GM21723 (cell line): Measurements from ENCODE around the gene PLEKHA1.

Experiments
- ATAC-seq: cut with Tn5 transposase; IDR thresholded peaks from one replicate; pipeline ENCODE4 v1.9.1; 2021; ENCODE audit warnings: mild to moderate bottlenecking, moderate library complexity; ENCODE audit not compliant: unreplicated experiment

PLEKHA1 gene

DNA sequence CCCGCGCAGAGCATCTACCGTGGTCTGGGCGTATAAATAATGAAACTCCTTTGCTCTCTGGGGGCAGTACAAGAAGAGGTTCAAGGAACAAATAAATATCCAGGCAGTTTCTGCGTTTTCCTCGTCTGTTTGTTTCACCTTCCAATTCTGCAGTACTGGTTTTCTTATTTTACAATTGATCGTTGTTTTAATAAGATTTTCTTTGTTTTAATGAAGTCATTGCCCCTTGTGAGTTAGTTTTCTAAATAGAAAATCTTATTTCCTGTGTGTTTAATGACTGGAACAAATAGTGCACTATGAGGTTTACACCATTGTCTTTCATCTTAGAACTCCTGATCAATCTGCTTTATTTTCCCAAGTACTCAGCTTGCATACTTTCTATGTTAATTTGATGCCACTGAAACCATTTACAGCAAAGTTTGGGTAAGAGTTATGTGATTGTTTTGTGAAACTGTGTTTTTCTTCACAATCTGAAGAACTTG is 1.2 kb downstream of the PLEKHA1 start:
- ATAC-seq = no peak

DNA sequence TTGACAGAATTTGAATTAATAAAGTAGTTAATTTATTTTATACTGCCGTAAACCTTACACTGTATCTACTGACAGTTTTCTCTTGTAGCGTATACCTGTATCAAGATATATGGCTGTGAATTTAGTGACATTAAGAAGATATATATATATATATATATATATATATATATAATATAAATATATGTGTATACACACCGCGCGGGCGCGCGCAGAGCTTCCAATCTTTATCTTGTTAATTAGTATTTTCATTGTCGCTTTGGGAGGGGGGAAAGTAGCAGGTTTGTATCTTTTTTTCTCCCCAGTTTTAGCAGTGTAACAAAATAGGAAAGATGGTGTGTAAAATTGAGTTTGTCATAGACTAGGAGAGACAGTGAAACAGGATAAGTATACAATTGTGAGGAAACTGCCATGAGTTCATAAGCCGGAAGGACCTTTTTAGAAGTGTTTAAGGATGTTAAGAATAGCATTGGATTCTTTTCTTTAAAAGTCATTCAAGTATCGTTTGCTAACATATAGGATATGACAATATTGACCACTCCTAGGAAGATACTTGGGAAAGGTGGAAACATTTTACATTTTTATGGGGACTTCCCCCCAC is 2.0 kb downstream of the PLEKHA1 start:
- no peak for ATAC-seq

DNA sequence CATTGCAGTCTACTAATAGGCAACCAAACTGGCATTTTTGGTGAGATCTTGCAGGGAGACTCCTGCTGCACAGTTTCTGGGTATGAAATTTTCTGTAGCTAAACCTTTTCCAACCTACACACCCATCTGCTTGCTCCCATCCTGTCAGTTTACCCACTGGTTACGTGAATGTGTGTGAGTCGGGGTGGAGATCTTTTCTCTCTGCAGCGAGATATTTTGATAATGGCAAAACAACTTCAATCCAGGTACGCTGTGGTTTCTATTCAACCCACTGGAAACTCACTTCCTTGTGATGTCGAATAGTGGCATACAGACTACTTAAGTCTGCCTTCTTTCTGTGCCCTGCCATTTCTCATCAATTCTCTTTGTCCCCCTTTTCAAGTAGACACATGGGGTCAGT is 4.5 kb downstream of the PLEKHA1 start:
- no peak for ATAC-seq

DNA sequence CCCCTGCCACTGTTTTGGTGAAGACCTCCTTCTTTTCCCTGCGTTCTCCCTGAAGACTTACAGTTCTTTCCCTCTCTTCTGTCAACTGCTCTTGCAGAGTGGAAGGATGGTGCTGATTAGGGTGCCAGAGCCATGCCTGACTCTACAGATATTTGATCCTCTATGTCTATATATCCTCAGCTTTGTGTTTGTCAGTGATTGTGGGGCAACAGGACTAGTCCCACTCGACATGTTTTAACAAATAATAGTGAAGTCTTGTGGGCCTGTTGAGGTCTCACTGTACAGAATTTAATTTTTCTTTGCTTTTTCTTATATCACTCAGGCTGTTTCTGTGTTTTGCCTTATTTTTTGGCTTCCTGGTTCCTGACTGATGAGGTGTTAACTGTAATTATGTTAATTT is 5.0 kb downstream of the PLEKHA1 start:
- ATAC-seq = no peak

DNA sequence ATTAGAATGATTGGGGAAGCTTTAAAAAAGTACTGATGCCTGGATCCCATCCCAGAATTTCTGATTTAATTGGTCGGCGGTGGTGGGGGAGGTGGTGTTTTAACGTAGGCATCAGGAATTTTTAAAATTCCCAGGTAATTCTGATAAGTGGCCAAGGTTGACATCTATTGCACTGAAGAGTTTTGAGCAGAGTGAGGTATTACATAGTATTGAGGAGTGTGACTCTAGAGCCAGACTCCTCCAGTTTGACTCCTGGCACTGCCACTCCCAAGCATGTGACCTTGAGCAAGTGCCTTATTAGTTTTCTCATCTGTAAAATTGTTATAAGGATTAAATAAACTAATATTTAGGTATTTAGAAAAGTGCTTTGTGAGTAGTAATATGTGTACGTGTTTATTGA is 6.2 kb downstream of the PLEKHA1 start:
- ATAC-seq = no peak

DNA sequence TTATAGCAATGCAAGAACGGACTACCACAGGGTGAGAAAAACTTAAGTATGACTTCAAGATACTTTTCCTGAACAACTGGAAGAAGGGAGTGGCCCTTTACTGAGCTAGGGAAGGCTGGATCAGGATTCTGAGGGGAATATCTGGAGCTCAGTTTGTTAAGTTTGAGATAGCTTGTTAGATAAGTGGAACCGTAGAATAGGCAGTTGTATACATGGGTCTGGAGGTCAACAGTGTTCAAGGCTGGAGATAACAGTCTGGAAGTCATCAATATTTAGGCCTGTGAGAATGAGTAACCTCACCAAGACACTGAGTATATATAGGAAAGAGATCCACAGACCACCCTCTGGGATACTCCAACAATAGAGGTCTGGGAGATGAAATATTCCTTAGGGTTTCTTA is 7.2 kb downstream of the PLEKHA1 start:
- ATAC-seq = no peak

DNA sequence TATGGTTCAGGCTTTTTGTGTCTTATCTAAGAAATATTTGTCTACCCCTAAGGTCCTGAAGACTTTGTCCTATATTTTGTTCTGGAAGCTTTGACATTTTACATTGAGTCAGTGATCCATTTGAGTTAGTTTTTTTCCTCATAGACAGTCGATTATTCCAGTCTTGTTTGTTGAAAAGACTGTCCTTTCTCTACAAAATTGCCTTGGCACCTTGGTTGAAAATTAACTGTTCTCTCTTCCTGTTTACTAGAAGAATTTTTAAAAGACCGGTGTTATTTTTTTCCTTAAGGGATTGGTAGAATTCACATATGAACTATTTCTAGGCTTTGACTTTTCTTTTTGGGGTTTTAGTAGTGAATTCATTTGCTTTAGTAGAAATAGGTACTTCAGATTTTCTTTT is 12.0 kb downstream of the PLEKHA1 start:
- no peak for ATAC-seq

DNA sequence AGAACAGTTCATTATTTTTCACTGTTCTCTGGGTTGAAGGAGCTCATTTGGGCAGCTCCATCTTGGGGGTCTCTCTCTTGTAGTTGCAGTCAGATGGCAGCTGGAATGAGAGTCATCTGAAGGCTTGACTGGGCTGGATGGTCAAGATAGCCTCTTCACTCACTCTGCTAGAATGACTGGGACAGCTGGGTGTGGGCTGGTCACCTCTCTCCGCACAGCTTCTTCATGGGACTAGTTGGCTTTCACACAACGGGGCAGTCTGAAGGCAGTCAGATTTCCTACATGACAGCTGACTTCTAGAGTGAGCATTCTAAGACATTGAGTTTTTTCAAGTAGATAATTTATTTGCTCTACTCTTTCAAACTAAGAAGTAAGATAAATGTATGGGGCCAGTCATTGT is 13.1 kb downstream of the PLEKHA1 start:
- no peak for ATAC-seq

DNA sequence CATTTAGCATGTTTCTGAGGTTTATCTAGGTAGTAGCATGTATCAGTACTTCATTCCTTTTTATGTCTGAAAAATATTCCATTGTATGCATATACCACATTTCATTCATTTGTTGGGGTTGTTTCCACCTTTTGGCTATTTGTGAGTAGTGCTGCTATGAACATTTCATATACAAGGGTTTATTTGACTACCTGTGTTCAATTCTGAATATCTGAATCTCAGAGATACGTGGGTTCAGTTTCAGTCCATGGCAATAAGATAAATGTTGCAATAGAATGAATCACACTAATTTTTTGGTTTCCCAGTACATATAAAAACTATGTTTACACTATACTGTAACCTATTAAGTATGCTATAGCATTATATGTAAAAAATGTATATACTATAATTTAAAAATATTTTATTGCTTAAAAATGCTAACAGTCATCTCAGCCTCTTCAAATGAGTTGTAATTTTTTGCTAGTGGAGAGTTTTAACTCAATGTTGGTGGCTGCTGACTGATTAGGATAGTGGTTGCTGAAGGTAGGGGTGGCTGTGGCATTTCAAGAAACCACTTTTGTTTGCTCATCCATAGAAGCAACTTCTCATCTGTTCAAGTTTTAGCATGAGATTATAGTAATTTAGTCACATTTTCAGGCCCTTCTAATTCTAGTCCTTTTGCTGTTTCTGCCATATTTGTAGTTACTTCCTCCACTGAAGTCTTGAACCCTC is 13.9 kb downstream of the PLEKHA1 start:
- ATAC-seq = no peak

DNA sequence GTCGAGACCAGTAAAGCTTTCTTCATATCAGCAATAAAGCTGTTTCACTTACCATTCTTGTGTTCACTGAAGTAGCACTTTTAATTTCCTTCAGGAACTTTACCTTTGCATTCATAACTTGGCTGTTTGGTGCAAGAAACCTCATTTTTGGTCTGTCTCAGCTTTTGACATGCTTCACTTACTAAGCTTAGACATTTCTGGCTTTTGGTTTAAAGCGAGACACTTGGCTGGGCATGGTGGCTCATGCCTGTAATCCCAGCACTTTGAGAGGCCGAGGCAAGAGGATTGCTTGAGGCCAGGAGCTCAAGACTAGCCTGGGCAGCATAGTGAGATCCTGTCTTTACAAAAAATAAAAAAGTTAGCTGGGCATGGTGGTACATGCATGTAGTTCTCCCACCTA is 15.8 kb downstream of the PLEKHA1 start:
- ATAC-seq = no peak

DNA sequence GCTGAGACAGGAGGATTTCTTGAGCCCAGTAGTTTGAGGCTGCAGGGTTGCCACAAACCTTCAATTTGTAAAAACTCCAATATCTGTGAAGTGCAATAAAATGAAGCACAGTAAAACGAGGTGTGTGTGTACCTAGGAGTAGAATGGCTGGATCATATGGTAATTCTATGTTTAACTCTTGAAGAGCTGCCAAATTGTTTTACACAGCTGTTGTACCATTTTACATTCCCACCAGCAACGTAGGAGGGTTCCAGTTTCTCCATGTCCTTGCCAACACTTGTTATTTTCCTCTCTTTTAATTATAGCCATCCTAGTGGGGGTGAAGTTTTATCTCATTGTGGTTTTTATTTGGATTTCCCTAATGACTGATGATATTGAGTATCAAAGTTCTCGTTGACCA is 16.2 kb downstream of the PLEKHA1 start:
- ATAC-seq = no peak

DNA sequence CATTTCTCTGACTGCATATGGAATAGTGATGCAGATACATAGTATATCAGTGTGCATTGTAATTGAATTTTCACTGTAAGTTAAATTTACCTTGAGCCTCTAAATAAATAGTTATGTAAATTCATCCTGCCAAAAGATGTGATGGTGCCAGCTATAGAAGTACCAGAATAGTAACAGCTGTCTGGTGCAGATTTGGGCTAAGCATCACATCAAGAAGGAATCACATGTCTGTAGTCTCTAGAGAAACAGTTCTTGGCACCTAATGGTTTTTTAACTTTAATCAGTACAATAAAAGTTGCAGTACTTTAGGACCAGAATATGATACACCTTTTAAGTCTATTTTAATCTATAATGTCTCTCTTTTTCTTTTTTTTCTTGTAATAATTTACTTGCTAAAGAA is 17.4 kb downstream of the PLEKHA1 start:
- ATAC-seq = no peak

DNA sequence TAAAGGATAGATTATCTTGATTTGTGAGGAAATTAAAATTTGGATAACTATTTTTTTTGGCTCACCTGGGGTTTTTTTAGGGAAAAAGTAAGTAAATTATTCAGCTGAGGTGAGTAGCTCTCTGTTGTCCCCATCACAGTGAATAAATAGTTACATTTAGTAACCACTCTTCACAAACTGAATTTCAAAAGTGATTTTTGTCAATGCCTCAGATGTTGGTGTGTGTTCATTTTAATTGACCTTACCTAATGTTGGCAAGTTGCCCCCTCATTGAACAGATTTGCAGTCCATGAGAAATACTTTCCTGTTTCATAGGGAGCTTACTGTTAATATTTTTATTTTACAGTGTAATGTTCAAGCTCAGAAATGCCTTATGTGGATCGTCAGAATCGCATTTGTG is 18.3 kb downstream of the PLEKHA1 start:
- ATAC-seq = no peak

DNA sequence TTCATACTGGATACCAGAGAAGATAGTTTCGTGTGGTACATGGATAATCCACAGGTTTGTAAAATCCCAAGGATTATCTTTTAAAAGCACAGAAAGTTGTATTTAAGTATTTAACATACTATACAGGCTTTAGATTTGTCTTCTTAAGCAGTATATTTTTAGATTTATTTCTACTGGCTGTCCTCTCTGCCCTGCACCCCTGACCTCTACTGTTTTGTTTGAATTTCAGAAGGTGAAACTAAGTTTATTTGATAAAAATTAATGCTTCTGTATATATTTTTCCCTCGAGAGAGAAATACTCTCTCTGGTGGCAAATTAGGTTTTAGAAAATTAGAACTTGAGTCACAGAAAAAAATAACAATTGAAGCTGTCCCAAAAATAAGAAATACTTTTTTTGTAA is 18.8 kb downstream of the PLEKHA1 start:
- no peak for ATAC-seq

DNA sequence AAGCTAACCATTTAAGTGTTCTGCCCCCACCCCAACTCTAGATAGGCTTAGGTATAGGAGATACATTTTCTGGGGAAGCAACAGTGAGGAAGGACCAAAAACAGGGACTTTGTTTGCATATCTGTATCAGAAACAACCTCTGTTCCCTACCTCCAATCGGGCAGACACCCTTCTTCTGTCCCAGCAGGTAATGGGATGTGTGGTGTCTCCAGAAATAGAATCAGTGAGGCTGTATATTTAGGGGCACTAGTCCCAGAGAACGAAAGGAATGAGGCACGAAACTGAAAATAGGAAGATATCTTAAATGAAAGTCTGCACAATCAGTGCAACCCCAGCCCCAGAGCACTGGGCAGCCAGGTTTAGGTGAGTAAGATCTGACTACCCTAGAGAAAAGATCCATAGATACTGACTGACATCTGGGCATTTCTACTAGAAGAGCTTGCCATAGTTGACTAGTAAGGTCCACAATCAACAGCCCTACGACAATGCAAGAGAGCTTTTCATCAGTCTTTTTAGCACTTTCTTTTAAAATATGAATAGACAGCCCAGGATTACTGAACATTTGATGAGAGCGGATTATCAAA is 28.1 kb downstream of the PLEKHA1 start:
- ATAC-seq = no peak

DNA sequence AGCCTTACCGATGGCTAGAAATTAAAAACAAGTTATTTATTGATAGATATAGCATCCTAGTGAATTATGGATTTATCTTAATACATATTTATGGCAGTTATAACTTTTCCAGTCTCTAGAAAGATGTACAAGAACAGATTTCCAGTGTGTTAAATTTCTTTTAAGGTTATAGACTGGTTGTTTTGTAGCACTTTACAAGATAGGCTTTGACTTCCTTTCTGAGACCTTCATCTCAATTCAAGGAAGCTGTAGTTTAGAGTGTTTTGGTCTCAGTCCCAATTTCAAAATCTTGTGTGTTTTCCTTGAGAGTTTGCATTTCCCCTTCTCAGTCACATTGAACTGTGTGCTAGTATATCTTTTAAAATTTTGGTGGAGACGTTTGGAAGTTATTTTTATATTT is 30.1 kb downstream of the PLEKHA1 start:
- no peak for ATAC-seq

DNA sequence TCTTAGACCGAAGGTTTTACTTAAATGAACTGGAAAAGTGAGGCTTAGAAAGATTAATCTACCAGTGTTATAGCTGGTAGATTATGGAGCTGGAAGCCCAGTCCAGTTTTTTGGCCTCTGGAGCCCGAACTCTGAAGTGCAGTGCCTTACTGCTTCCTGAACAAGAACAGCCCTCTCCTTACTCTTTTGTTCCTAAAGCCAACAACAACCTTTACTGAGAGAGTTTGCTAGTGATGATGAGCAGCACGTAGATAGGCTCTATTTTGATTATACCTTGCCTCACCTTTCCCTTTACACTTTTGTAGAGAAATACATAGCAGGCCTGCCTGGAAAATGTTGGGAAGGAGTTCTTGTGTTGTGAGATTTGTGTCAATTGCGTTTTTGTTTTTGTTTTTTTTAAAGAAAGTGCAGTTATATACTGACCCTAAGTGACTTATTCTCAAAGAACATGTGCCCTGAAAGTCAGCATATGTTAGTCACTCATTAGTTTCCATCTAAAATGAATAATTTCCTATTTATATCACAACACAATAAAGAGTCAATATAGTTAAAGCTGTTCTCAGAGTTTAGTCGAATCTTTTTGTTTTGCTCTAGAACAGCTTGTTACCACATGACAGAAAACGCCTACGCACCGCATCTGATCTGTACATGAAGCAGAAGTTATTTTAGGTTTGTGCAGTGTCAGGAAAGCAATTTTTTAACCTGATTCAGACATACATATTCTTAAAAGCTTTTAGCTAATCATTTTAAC is 33.0 kb downstream of the PLEKHA1 start:
- no peak for ATAC-seq

DNA sequence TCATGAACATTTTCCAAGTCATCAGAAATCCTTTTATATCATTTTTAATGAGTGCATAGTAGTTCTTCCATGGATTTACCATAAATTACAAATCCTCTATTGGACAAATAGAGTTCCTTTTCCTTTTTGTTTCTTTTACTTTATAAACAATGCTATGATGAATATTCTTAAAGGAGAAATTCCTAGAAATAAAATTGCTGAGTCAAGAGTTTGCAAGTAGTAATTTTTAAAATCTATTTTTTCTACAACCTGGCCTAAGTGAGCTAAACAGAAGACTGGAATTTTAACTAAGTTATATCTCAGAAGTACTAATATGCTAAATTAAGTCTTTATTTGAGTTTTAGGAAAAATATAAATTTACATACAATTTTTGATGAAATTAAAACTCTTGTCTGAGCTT is 38.8 kb downstream of the PLEKHA1 start:
- no peak for ATAC-seq

DNA sequence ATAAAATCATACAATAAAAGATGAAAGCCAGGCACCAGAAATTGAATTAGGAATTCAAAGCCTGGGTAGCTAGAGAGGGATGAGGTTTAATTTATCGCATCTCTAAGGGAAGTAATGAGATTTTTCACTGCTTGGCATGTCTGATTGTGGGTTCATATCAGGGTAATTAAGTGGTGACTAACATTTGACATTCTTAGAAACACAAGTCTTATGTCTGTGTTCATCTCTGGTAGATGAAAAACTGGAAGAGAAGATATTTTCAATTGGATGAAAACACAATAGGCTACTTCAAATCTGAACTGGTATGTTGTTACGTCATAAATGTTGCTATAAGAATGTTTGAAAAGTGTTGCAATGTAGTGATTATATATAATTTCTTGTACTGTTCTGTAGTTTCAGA is 43.2 kb downstream of the PLEKHA1 start:
- no peak for ATAC-seq

DNA sequence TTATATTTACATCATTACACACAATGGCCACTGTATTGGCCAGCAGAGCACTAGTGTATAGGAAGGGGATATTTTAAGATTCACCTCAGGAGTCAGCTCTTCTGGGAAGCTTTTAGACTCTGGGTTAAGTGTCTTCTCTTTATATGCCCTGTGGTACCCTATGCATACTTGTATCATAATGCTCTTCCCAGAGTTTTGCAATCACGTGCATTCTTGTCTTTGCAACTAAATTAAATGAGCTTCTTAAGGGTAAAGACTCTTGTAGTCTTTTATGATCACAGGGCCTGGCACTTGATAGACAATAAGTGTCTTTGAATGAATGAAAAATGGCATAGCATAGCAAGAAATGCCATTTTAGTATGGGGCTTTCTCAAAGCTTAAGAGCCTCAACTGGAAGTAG is 44.5 kb downstream of the PLEKHA1 start:
- no peak for ATAC-seq

DNA sequence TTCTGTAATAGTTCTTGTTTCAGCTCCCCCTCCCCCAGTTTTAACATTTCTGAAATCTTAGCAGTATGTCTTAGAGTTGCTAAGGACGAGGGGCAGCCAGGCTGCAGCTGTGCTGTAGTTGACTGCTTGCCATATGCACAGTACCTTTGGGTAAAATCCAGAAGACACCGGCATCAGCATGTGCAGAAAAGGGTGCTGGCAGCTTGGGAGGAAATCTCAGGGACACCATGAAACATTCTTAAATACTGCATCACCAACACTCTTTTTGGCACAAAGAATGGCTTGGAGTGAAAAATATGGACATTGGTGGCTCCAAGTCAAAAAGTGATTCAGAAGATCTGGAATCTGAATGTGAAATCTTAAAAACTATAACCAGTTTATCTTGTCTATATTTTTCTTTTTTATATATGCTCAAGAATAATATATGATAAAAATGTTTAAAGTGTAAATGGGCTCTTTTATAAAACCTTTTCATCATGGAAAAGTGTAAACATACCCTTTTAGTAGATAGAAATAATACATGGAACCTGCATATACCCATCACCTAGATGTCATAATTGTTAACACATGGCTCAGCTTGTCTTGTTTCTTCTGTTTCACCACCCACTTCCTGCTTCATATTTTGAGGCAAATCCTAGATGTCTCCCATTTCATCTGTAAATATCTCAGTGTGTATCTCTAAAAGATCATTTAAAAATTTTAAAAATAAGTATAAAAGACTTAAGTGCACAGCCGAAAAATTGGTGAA is 45.5 kb downstream of the PLEKHA1 start:
- no peak for ATAC-seq
